Measurements from ENCODE around the gene PPP2R2B.

The PPP2R2B gene

GRCh38 chr5:146821732-146822131, 56.8 kb downstream of the PPP2R2B start:
- no peak for DNase-seq

DNA sequence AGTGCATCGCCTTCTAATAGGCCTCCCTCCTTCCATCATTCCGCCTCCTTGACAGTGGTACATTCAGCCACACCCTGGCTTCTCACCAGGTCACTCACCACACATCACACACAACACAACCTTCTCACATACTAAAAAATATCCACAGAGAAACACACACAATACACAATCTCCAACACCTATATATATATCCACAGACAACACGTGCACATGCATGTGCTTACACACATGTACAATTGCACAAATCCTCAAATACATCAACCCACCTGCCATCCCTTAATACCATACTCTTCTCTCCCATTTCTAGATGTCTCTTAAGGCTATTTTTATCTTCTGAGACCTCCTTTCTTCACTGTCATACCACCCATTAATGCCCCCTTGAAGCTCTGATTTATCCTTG, 57.6 kb downstream of the PPP2R2B start:
- no peak for DNase-seq

DNA sequence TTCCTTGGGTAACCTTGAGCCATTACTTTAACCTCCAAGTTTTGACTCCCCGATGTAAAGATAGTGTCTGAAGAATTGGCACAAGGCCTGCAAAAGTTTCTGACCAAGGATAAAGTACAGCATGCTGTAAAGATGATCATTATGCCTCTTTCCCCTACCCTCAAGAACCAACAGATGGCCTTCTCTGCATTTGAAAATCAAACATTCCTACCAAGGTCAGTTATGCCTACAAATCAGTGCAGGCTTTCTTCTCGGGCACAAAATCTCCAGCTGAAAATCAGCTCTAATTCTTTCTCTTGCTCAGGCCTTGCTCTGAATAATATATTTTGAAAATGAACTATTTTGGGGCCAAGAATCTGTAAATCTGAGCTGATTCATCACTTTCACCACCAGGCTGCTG, 59.7 kb downstream of the PPP2R2B start:
- DNase-seq: no peak

DNA sequence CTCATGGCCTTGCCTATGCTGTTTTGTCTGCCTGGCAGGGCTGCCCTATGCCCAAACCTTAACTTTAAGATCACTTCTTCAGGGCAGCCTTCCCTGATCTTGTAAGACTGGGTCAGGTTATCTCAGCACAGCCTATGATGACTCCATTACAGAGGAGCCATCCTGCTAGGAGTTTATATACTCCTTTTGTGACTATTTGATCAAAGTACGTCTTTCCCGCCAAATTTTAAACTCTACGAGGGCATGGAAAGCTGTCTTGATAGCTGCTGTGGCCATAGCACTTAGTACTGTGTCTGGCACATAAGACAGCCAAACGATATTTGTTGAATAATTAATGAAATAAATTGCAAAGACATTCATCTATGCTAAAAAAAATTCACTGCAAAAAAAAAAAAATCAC, 60.6 kb downstream of the PPP2R2B start:
- DNase-seq: no peak

DNA sequence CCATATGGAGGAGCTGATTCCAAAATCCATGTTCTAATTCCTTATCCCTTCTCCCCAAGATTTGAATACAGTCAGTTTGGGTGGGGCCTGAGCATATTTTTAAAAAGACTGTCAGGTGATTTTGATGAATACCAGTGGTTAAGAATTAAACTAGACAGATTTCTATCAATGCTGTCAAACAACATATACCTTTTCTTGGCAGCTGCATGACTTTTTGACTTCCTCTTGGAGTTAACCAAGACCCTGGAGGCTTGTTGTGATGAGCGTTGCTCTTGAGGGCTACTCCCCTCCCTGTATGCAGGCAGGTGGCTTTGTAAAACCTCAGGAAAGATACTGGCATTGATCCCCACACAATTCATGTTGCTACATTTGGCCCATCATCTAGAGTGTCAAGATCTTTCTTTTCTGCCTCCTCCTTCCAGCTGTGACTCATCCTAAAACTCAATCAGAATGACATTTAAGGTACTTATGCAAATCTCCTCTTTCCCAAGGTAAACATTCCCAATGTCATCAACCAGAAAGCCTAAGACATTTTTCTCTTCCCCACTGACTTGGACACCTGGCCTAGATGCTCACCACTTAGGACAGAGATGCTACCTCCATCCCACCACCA, 61.7 kb downstream of the PPP2R2B start:
- DNase-seq: no peak

DNA sequence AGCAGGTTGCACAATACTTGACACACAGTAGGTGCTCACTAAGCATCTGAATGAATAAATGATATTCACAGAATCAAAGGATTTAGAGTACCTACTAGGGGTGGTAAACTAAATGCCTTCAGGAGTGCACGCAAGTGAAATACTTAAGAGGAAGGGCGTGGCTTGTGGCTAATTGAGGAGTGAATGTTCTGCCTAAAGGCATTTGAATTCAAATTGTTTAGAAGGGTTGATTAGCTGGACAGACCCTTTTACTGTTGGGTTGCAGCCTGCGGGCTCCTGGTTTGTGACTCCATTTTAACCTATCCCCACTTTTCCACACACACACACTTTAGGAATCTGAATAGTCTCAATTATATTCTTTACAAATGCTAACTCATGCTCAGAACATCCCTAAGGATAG, 63.1 kb downstream of the PPP2R2B start:
- no peak for DNase-seq

- no peak for DNase-seq
Observed at GRCh38 chr5:146813346-146814157, 65.0 kb downstream of the PPP2R2B start.

GRCh38 chr5:146805081-146805480, 73.5 kb downstream of the PPP2R2B start:
- no peak for DNase-seq

DNA sequence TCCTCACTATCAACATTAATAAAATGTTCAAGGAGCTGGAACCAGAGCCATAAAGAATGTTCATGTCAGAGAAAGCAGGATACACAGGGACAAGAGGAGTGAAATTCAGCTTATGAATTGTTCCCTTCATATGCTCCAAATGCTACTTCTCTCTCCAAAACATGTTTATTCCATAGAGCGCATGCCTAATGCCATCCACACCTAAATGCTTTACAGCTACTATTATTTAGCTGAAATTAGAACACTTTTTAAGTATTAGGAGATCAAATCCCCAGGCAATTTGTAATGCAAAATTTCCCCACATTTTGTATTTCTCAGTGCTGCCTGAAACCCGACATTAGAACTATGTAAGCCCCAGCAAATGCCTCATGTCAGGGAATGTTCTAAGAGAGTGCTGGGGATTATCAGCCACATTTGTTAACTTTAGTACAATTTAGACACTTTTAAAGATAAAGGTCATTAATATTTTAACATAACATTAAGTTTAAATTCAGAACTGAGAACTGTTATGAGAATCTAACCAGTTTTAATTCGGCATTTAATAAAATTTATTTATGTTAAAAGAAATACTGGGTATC, 75.5 kb downstream of the PPP2R2B start:
- no peak for DNase-seq

GRCh38 chr5:146799671-146800070, 78.9 kb downstream of the PPP2R2B start:
- no peak for DNase-seq

GRCh38 chr5:146799231-146799630, 79.3 kb downstream of the PPP2R2B start:
- no peak for DNase-seq

DNA sequence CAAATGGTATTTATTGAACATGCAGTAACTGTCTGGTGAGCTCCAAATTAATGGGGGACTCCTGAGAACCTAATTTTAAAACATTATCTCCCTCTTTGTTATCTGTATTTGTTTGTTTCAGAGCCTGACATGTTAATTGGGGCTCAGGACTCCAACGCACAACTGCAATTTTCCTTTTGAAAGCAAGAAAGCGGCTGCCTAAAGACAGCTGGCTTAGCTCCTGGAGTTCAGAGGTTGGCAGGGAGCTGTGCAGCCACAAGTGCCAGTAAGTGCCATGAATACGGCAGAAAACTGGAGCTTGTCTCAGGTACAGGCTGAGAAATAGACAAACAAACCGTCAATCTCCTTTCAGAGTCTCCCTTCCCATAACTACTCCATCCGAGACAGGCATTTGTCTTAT, 80.9 kb downstream of the PPP2R2B start:
- DNase-seq: no peak

DNA sequence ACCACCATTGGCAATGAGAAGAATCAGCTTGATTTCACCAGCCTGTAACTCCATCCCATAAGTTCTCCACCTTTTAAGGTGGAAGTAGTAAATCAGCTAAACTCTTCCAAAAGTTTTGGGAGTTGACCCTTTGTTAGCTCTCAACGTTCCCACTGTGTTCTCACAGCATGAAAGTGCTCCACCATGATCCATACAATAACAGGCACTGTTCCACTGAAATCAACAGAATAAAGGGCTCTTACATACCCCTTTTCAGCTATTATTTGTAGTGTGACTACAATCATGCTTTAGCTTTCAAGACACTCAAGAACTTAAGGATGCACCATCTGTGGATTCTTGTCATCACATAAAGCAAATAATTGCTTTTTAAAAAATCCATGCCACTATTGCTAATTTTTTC, 81.6 kb downstream of the PPP2R2B start:
- no peak for DNase-seq

DNA sequence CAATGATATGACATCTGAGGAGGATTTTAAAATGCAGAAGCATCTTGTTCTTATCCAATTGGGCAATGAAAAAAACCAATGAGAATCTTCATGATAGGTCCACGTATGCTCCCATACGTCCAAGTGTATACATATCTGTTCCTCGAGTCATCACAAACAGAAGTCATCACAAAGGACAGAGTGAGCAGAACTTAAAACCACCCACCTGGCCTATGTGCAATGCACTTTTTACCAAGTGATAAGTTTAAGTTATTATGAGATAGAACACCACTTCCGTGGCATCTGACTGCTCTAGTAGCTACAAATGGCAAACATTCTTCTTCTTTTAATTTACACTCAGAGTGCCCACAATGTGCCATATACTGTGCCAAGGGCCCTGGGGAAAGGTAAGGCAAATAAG, 82.4 kb downstream of the PPP2R2B start:
- no peak for DNase-seq

- peak; percentile 24 for DNase-seq
Observed at GRCh38 chr5:146794326-146795029, 84.1 kb downstream of the PPP2R2B start.

DNA sequence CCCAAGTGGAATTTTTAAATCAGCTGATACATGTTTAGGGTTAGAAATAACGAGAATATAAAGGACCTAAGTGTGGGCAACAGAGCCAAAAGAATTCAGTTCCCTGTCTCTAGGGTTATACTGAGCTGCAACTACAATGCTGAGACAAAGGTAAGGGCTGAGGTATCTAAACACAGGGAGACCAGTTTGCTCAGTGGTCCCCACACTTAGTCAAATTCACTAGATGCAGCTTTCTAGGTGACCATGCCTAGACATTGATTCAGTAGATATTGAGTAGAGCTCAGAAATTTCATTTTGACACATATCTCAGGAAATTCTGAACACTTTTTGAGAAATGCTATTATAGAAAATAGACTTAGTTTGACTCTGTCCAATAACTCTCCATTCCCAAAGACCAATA, 84.8 kb downstream of the PPP2R2B start:
- no peak for DNase-seq

DNA sequence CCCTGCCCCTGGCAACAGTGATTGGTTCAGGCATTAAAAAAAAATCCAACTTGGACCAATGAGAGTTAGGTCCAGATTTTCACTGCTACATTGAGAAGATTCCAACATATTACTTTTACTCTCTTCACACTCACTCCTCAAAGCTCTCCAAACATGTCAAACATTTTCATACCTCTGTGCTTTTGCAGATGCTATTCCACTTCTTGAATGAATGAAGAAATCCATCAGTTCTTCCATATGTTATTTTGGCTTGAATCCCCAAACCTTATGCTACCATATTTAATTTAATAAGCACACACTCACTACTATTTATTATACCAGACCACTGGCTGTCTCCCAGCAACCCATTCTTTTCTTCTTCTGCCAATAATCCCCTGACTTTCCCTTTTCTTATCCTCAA, 87.1 kb downstream of the PPP2R2B start:
- DNase-seq: no peak

DNA sequence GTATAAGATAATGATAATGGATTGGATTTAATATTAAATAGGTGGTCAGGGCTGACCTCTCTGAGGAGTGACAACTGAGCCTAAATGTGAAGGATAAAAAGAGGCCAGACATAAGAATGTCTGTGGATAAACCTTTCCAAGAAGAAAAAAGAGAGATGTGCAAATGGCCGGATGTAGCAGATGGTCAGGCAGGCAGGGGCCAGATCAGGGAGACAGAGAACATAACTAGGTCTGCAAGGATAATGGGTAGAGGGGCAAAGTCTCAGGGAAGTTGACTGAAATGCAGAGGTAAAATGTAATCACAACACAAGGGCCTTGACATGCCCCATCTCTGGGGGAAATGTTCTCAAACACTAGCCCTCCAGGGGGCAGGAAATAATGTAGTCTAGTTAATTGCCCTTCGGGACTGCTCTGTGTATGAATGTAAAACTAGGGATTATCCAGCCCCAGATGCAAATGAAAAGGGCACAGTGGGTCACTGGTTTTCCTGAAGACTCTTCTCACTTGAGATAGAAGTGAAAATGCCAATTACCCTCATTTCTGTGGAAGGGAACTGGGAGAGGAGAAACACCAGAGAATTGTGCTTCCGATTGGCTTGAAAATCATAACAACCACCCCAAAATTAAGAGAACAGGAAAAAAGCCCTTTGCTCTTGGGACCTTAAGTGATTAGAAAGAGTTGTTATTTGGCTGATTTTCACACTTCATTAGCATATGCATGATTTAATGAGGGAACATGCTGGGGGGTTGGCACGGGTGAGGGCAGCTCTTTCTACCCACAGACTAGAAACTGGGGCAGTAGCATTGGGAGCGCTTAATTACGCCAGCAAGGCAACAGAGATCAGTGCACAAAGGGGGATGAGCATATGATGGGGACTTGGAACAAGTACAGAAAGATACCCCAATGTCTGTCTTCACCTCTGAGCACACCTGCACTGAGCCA, 88.6 kb downstream of the PPP2R2B start:
- DNase-seq: no peak

DNA sequence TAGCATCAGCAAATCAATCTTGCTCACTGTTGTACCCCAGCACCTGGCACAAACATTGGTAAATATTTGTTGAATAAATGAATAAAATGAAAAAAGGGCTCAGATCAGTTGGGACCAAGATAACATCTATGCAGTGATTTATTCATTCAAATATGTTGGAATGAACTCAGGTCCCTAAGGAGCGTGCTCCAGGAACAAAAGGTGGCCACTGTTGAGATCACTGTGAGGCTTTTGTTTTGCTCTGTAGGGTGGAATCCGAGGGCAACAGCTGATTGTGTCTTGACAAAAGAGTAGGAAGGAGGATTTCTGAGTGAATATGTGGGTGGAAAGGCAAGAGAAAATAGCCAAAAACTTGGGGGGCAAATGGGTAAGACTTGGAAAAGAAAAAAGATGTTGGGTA, 89.7 kb downstream of the PPP2R2B start:
- no peak for DNase-seq

DNA sequence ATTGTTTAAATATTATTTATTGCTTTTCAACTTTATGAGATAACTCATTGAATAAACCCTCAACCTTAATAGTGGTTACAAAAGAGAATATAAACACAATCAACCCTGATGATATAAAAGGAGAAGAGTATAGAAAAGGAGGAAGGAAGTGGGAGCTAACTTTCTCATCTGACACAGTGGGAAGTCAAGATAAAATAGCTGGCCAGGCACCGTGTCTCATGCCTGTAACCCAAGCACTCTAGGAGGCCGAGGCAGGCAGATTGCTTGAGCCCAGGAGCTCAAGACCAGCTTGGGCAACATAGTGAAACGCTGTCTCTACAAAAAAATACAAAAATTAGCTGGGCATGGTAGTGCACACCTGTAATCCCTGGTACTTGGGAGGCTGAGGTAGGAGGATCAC, 93.5 kb downstream of the PPP2R2B start:
- no peak for DNase-seq

DNA sequence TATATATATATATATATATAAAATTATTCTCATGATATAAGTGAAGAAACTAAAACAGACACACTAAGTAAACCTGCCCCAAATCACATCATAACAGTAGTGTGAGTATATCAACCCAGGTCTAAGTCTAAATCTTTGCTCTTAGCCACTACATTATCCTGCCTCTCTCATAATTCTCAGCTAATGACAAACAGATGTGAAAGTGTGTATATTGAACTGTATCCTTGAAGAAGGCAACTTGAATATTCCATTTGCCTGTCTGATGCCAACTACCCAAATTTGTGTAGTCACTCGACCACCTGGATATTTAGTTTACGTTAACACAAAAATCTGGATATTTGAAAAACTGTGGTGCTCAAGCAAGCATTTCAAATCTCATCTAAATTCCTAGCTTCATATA, 97.4 kb downstream of the PPP2R2B start:
- DNase-seq: no peak

GRCh38 chr5:146779211-146779869, 99.2 kb downstream of the PPP2R2B start:
- DNase-seq: no peak

All from CD4-positive, alpha-beta T cell treated with Interleukin-21 for 1 hour (primary cell).